B cell (primary cell): Measurements from ENCODE around the gene LSM3.

Source experiments
- CTCF ChIP-seq: fragments of 200-600 bp; IDR thresholded peaks from one replicate; pipeline ENCODE4 v1.8.0; 2022; ENCODE audit warnings: antibody characterized with exemption, mild to moderate bottlenecking
- EZH2 ChIP-seq: IDR thresholded peaks from 2 replicates; pipeline ENCODE4 v1.6.1; 2012; ENCODE audit warnings: borderline replicate concordance, low read depth, mild to moderate bottlenecking, moderate library complexity, low read length; ENCODE audit not compliant: insufficient read depth, poor library complexity, severe bottlenecking

- TF ChIP-seq CTCF: no peak
- no peak for TF ChIP-seq EZH2
These were observed 9.6 kb downstream of the LSM3 start for GRCh38 chr3:14188041-14188754.
